Trophoblast cell (in vitro differentiated cells and primary cell): ENCODE results near the gene OPCML.
A peak's percentile ranks its signal among the peaks of the same experiment; 100 is the strongest.

Experiments
- DNase-seq, 2 donors: peaks; one replicate each; pipeline ENCODE4 v3.0.0-alpha.2; 2016
- H2AFZ ChIP-seq: 2 replicates; pipeline ENCODE4 v1.6.1; 2013; ENCODE audit warnings: low read length, moderate library complexity, mild to moderate bottlenecking; ENCODE audit not compliant: insufficient read depth, poor library complexity
- H2AK5ac ChIP-seq: 2 replicates; pipeline ENCODE4 v1.6.1; 2013; ENCODE audit warnings: mild to moderate bottlenecking, low read length
- H2BK120ac ChIP-seq: 2 replicates; pipeline ENCODE4 v1.6.1; 2013; ENCODE audit warnings: low read length, mild to moderate bottlenecking, moderate library complexity; ENCODE audit not compliant: insufficient read depth, poor library complexity
- H2BK12ac ChIP-seq: 2 replicates; pipeline ENCODE4 v1.6.1; 2013; ENCODE audit warnings: mild to moderate bottlenecking, low read length, moderate library complexity
- H2BK5ac ChIP-seq: 2 replicates; pipeline ENCODE4 v1.6.1; 2013; ENCODE audit warnings: low read length, low read depth, moderate library complexity, mild to moderate bottlenecking; ENCODE audit not compliant: poor library complexity
- H3K14ac ChIP-seq: 2 replicates; pipeline ENCODE4 v1.6.1; 2013; ENCODE audit warnings: mild to moderate bottlenecking, low read length
- H3K18ac ChIP-seq: 2 replicates; pipeline ENCODE4 v1.6.1; 2013; ENCODE audit warnings: mild to moderate bottlenecking, low read length
- H3K23ac ChIP-seq: 2 replicates; pipeline ENCODE4 v1.6.1; 2013; ENCODE audit warnings: low read length
- H3K27ac ChIP-seq: 2 replicates; pipeline ENCODE4 v1.5.1; 2013; ENCODE audit warnings: low read depth, mild to moderate bottlenecking, inconsistent platforms, low read length, moderate library complexity
- H3K27me3 ChIP-seq: 2 replicates; pipeline ENCODE4 v1.6.1; 2013; ENCODE audit warnings: inconsistent platforms, mild to moderate bottlenecking, low read length, moderate library complexity; ENCODE audit not compliant: insufficient read depth
- H3K36me3 ChIP-seq, 2 experiments: 1 replicate in 1 of 2; 2 replicates in 1 of 2; pipeline ENCODE4 v1.6.1; 2013; ENCODE audit warnings: low read length in 2 of 2, mild to moderate bottlenecking in 2 of 2, moderate library complexity in 1 of 2; ENCODE audit not compliant: insufficient read depth in 2 of 2, control insufficient read depth in 1 of 2
- H3K4ac ChIP-seq: 2 replicates; pipeline ENCODE4 v1.6.1; 2013; ENCODE audit warnings: low read depth, mild to moderate bottlenecking, low read length, moderate library complexity
- H3K4me1 ChIP-seq, 2 experiments: 1 replicate in 1 of 2; 2 replicates in 1 of 2; pipeline ENCODE4 v1.6.1; 2013; ENCODE audit warnings: low read length in 2 of 2, mild to moderate bottlenecking in 2 of 2, moderate library complexity in 1 of 2; ENCODE audit not compliant: insufficient read depth in 2 of 2, control insufficient read depth in 1 of 2
- H3K4me2 ChIP-seq: 2 replicates; pipeline ENCODE4 v1.6.1; 2013; ENCODE audit warnings: inconsistent platforms, mild to moderate bottlenecking, low read length, moderate library complexity
- H3K4me3 ChIP-seq: 2 replicates; pipeline ENCODE4 v1.5.1; 2013; ENCODE audit warnings: mild to moderate bottlenecking, low read depth, low read length, inconsistent platforms
- H3K79me1 ChIP-seq: one replicate; pipeline ENCODE4 v1.6.1; 2013; ENCODE audit warnings: low read length
- H3K79me2 ChIP-seq: 2 replicates; pipeline ENCODE4 v1.6.1; 2013; ENCODE audit warnings: low read length, mild to moderate bottlenecking; ENCODE audit not compliant: control insufficient read depth, insufficient read depth, poor library complexity
- H3K9ac ChIP-seq: 2 replicates; pipeline ENCODE4 v1.6.1; 2013; ENCODE audit warnings: mild to moderate bottlenecking, low read length
- H3K9me3 ChIP-seq: 2 replicates; pipeline ENCODE4 v1.6.1; 2013; ENCODE audit warnings: low read depth, mild to moderate bottlenecking, control low read depth, inconsistent platforms, low read length; ENCODE audit not compliant: insufficient read depth
- H4K12ac ChIP-seq: 2 replicates; pipeline ENCODE4 v1.6.1; 2013; ENCODE audit warnings: low read depth, mild to moderate bottlenecking, low read length, moderate library complexity
- H4K8ac ChIP-seq: 2 replicates; pipeline ENCODE4 v1.6.1; 2013; ENCODE audit warnings: low read depth, mild to moderate bottlenecking, low read length, moderate library complexity
- H4K91ac ChIP-seq: one replicate; pipeline ENCODE4 v1.6.1; 2013; ENCODE audit warnings: low read depth, mild to moderate bottlenecking, low read length, moderate library complexity
- WGBS: extraction: QIAGEN DNeasy Blood & Tissue Kit; methylation state at CpG from one replicate; pipeline ENCODE4 v1.1.7; 2013; ENCODE audit warnings: missing lambda C conversion rate; ENCODE audit not compliant: insufficient read length, insufficient coverage; ENCODE audit errors: extremely low coverage; 5-methylcytosine and 5-hydroxymethylcytosine counted together

The OPCML gene

GRCh38 chr11:133234883-133235282, 297.4 kb downstream of the OPCML start:
- Histone ChIP-seq H4K12ac (no peak overlapping the region), H3K27me3 (no peaks in the 10 kb centered on the region), H3K79me1 (no peaks in the 10 kb centered on the region), H4K91ac (no peak overlapping the region), H3K18ac (no peak overlapping the region), H2AFZ (no peak overlapping the region), H3K36me3 (no peaks in the 10 kb centered on the region), H2AK5ac (no peak overlapping the region), H3K14ac (no peak overlapping the region), H4K8ac (no peak overlapping the region), H3K9ac (no peak overlapping the region), H3K27ac (no peak overlapping the region), H3K79me2 (no peaks in the 10 kb centered on the region), H2BK120ac (no peak overlapping the region), H3K4ac (no peak overlapping the region), H3K9me3 (no peaks in the 10 kb centered on the region), H3K4me2 (no peak overlapping the region), H3K4me3 (no peak overlapping the region), H2BK5ac (no peak overlapping the region), H3K4me1 (peaks cover 0 to 2% of the 10 kb centered on the region in 2 experiments), H3K23ac (no peak overlapping the region), H2BK12ac (no peak overlapping the region)
- no CpG with 5 or more reads among the region's 9 CpGs for WGBS
- DNase-seq = no peak

- H3K14ac ChIP-seq = no peak overlapping the region
- H3K4me3 ChIP-seq = no peak overlapping the region
- no peak overlapping the region for H2AK5ac ChIP-seq
- H3K27me3 ChIP-seq = no peaks in the 10 kb centered on the region
- no peak overlapping the region for H2BK12ac ChIP-seq
- H4K91ac ChIP-seq = no peak overlapping the region
- H3K79me2 ChIP-seq = no peaks in the 10 kb centered on the region
- no peaks in the 10 kb centered on the region for H3K36me3 ChIP-seq
- H3K4me1 ChIP-seq = peaks cover 7 to 9% of the 10 kb centered on the region in 2 experiments
- H3K4me2 ChIP-seq = no peak overlapping the region
- H3K27ac ChIP-seq = no peak overlapping the region
- H3K9ac ChIP-seq = no peak overlapping the region
- no peak for DNase-seq
- no peak overlapping the region for H4K8ac ChIP-seq
- no peak overlapping the region for H2BK120ac ChIP-seq
- no peak overlapping the region for H2BK5ac ChIP-seq
- H3K18ac ChIP-seq = no peak overlapping the region
- no peaks in the 10 kb centered on the region for H3K9me3 ChIP-seq
- no peaks in the 10 kb centered on the region for H3K79me1 ChIP-seq
- H4K12ac ChIP-seq = no peak overlapping the region
- H3K4ac ChIP-seq = no peak overlapping the region
- WGBS = no CpG with 5 or more reads among the region's 2 CpGs
- no peak overlapping the region for H3K23ac ChIP-seq
- H2AFZ ChIP-seq = no peak overlapping the region
Observed at GRCh38 chr11:133232665-133233064, 299.6 kb downstream of the OPCML start.

- Histone ChIP-seq H2AFZ (no peak overlapping the region), H3K36me3 (no peaks in the 10 kb centered on the region), H3K23ac (no peak overlapping the region), H2BK12ac (no peak overlapping the region), H3K18ac (no peak overlapping the region), H2BK120ac (no peak overlapping the region), H2BK5ac (no peak overlapping the region), H3K4me3 (no peak overlapping the region), H4K8ac (no peak overlapping the region), H3K79me2 (no peaks in the 10 kb centered on the region), H3K4me2 (no peak overlapping the region), H3K27ac (no peak overlapping the region), H3K9me3 (no peaks in the 10 kb centered on the region), H4K91ac (no peak overlapping the region), H3K27me3 (no peaks in the 10 kb centered on the region), H4K12ac (no peak overlapping the region), H2AK5ac (no peak overlapping the region), H3K4ac (no peak overlapping the region), H3K14ac (no peak overlapping the region), H3K9ac (no peak overlapping the region), H3K79me1 (no peaks in the 10 kb centered on the region), H3K4me1 (peaks cover 10 to 11% of the 10 kb centered on the region in 2 experiments)
- no CpG with 5 or more reads among the region's 5 CpGs for WGBS
- no peak for DNase-seq
Observed at GRCh38 chr11:133230431-133230830, 301.9 kb downstream of the OPCML start.

GRCh38 chr11:133228471-133229329, 303.6 kb downstream of the OPCML start:
- no peaks in the 10 kb centered on the region for H3K9me3 ChIP-seq
- H2BK120ac ChIP-seq = no peak overlapping the region
- no peak overlapping the region for H3K4me3 ChIP-seq
- no peak for DNase-seq
- no peak overlapping the region for H3K18ac ChIP-seq
- no peak overlapping the region for H3K4me2 ChIP-seq
- H3K79me1 ChIP-seq = no peaks in the 10 kb centered on the region
- no peak overlapping the region for H2AFZ ChIP-seq
- H4K91ac ChIP-seq = no peak overlapping the region
- H4K8ac ChIP-seq = no peak overlapping the region
- WGBS = no CpG with 5 or more reads among the region's 26 CpGs
- no peak overlapping the region for H3K14ac ChIP-seq
- H3K9ac ChIP-seq = no peak overlapping the region
- H3K36me3 ChIP-seq = no peaks in the 10 kb centered on the region
- H3K23ac ChIP-seq = no peak overlapping the region
- no peaks in the 10 kb centered on the region for H3K79me2 ChIP-seq
- no peak overlapping the region for H4K12ac ChIP-seq
- no peaks in the 10 kb centered on the region for H3K27me3 ChIP-seq
- H2BK5ac ChIP-seq = no peak overlapping the region
- H3K4ac ChIP-seq = no peak overlapping the region
- no peak overlapping the region for H3K27ac ChIP-seq
- no peak overlapping the region for H2AK5ac ChIP-seq
- peaks cover 11 to 13% of the 10 kb centered on the region in 2 experiments for H3K4me1 ChIP-seq
- H2BK12ac ChIP-seq = peak overlapping the region; percentile 11
